Neural crest cell (in vitro differentiated cells): ENCODE results near the gene PHGDH. TPM values are rescaled to one million over a fixed set of nuclear protein-coding genes. Genes with fewer than 3 reads are reported as not detected.

ENCODE experiments used
- DNase-seq: peaks from one replicate; pipeline ENCODE4 v3.0.0; 2021; ENCODE audit warnings: low read depth, mixed read lengths, low spot score
- H3K27ac Mint-ChIP-seq: one replicate; pipeline ENCODE4 v1.8.0; 2021; ENCODE audit warnings: mild to moderate bottlenecking, mixed read lengths; ENCODE audit not compliant: unreplicated experiment
- H3K27me3 Mint-ChIP-seq: 2 replicates; pipeline ENCODE4 v1.8.0; 2021; ENCODE audit warnings: low read depth, mild to moderate bottlenecking, mixed read lengths
- H3K36me3 Mint-ChIP-seq: 2 replicates; pipeline ENCODE4 v1.8.0; 2021; ENCODE audit warnings: low read depth, mild to moderate bottlenecking, mixed read lengths
- H3K4me1 Mint-ChIP-seq: 2 replicates; pipeline ENCODE4 v1.8.0; 2021; ENCODE audit warnings: mixed read lengths
- H3K4me3 Mint-ChIP-seq: one replicate; pipeline ENCODE4 v1.8.0; 2021; ENCODE audit warnings: mild to moderate bottlenecking, mixed read lengths
- H3K9me3 Mint-ChIP-seq: 2 replicates; pipeline ENCODE4 v1.8.0; 2021; ENCODE audit warnings: mixed read lengths
- total RNA-seq: library from RNA; stranded (reverse); gene quantifications from 2 replicates; pipeline ENCODE4 v1.2.1, GENCODE V29; 2021
- TF ChIP-seq, protein P1 (sequence below): fragments of 200-600 bp; sonication (generic); conservative IDR thresholded peaks from 2 replicates; pipeline ENCODE4 v1.5.0; 2021; ENCODE audit warnings: antibody characterized with exemption, mild to moderate bottlenecking

The PHGDH gene
- total RNA-seq, 1 donor from 2014 or later = 365 TPM

DNA sequence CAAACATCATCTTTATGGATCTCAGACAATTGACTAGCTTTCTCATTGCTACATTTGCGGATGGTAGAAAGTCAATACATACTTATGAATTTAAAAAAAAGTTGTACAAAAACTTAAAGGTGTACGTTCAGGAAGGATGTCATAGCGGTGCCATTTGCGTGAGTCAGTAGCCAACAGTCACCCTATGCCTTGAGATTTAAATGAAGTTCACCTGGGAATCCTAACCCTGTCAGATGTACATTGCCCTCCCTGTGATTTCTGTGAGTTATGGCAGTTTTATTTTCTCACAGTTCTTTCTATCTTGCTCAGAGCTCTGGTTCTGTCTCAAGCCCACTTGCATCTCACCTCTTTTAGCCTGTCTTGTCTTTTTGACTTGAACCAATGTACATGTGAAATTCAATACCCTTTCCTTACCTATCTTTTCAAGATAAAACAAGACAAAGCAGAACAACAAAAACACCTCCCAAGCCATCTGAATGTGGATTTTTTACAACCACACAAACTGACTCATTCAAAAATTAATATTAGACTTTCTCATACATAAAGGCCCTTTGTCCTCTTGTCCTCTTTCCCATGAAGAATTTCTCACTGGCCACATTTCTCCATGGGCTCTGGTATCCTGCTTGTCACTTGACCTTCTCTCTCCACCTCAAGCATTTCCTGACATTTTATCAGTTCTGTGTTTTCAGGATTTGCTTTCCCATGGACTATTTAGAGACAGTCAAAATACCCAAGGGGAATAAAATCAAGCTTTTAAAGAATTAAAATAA lies 38.4 kb upstream of the PHGDH start:
- Mint-ChIP-seq H3K27ac (peak overlapping the region; percentile 92), H3K4me3 (peak overlapping the region; percentile 74), H3K9me3 (peaks cover 3% of the 10 kb centered on the region)

DNA sequence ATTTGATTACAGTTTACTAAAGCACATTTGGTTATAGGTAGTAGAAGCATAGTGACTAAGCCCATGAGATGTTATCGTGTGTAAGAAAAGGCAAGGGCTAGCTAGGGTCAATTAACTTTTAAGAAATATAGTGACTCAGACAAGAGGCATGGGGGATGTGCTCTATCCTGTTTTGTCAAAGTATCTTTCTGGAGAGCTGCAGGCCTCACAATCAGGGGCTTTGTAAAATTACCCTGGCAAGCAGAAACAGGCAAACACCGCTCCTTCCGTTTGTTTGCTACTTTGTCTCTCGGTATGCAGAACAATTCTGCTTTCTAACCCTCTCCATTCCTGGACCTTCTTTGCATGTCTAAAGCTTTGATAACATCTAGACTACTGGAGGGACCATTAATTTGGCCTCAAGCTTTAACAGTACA lies 37.6 kb upstream of the PHGDH start:
- no peak for DNase-seq
- TF ChIP-seq, protein P1, sequence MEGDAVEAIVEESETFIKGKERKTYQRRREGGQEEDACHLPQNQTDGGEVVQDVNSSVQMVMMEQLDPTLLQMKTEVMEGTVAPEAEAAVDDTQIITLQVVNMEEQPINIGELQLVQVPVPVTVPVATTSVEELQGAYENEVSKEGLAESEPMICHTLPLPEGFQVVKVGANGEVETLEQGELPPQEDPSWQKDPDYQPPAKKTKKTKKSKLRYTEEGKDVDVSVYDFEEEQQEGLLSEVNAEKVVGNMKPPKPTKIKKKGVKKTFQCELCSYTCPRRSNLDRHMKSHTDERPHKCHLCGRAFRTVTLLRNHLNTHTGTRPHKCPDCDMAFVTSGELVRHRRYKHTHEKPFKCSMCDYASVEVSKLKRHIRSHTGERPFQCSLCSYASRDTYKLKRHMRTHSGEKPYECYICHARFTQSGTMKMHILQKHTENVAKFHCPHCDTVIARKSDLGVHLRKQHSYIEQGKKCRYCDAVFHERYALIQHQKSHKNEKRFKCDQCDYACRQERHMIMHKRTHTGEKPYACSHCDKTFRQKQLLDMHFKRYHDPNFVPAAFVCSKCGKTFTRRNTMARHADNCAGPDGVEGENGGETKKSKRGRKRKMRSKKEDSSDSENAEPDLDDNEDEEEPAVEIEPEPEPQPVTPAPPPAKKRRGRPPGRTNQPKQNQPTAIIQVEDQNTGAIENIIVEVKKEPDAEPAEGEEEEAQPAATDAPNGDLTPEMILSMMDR = no peak
- peak overlapping the region; percentile 92 for H3K27ac Mint-ChIP-seq
- H3K9me3 Mint-ChIP-seq = peaks cover 3% of the 10 kb centered on the region
- peaks cover 29% of the 10 kb centered on the region for H3K4me1 Mint-ChIP-seq
- H3K4me3 Mint-ChIP-seq = peak overlapping the region; percentile 74
- no peaks in the 10 kb centered on the region for H3K27me3 Mint-ChIP-seq
- no peaks in the 10 kb centered on the region for H3K36me3 Mint-ChIP-seq

More for the DNA sequence above, 38.4 kb upstream of the PHGDH start:
- no peak for DNase-seq
- TF ChIP-seq, protein P1 = no peak
- Mint-ChIP-seq H3K4me1 (peaks cover 29% of the 10 kb centered on the region), H3K36me3 (no peaks in the 10 kb centered on the region), H3K27me3 (no peaks in the 10 kb centered on the region)

DNA sequence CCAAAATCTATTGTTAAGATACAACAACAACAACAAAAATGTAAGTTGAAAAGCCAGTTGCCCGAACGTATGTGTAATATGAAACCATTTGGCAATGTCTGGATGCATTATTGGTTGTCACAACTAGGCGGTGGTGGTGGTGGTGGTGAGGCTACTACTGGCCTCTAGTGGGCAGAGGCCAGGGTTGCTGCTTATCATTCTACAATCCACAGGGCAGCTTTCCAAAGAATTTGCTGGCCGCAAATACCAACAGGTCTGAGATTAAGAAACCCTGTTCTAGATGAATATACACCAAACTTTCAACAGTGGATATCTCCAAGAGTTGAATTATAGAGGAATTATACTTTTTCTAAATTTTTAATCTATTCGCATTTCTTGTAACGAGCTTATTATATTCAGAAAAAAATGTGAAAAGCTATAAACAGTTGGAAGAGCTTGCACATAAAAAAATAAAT lies 36.9 kb upstream of the PHGDH start:
- peaks cover under 1% of the 10 kb centered on the region for H3K9me3 Mint-ChIP-seq
- DNase-seq = no peak
- peak overlapping the region; percentile 85 for H3K4me3 Mint-ChIP-seq
- no peaks in the 10 kb centered on the region for H3K36me3 Mint-ChIP-seq
- TF ChIP-seq, protein P1 = no peak
- H3K4me1 Mint-ChIP-seq = peaks cover 29% of the 10 kb centered on the region
- H3K27me3 Mint-ChIP-seq = no peaks in the 10 kb centered on the region
- no peak overlapping the region for H3K27ac Mint-ChIP-seq

DNA sequence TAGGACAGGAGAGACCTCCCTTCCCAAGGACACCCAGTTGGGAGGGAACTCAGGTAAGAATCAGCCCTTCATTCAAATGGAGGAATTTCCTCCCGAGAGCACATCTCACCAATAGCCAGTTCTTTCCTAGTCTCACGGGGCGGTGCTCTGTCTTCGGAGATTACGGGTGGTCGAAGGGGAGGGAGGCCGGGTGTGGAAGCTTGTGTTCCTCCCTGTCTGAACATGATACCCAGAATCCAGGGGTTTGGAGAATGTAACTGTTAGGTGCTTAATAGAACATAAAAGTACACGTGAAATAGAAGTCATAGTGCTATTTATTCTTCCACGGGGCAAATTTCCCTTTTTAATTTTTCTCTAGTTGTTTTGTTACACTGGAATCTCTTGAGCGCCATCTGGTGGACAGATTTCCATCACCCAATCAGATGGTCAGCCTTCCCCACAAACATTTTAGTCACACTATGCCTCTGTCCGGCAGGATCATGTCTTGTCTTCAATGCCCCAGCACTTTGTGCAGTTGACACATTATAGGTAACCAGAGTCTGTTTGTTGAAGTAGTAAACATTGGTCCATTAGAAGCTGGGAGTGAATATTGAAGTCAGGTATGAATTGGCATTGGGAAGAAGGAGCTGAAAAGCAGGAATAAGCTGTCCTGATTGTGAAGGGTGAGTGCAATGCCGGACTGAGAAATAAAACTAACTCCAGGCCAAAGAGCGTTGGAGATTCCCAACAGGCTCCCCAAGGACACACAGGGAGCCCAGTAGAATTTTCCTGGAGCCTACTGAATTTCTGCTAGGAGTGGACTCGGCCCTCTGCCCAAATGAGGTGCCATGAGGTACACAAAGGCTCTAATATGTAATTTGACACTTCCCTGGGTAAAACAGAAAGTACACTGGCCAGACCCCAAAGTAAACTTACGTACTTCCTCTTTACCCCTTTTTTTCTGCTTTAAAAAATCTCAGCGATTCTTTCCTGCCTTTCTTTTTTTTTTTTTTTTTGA lies 36.1 kb upstream of the PHGDH start:
- H3K4me1 Mint-ChIP-seq = peaks cover 29% of the 10 kb centered on the region
- no peaks in the 10 kb centered on the region for H3K27me3 Mint-ChIP-seq
- peak overlapping the region; percentile 87 for H3K27ac Mint-ChIP-seq
- H3K4me3 Mint-ChIP-seq = peak overlapping the region; percentile 85
- H3K9me3 Mint-ChIP-seq = no peaks in the 10 kb centered on the region
- no peaks in the 10 kb centered on the region for H3K36me3 Mint-ChIP-seq
- TF ChIP-seq, protein P1 = peak; percentile 94
- peak; percentile 87 for DNase-seq

DNA sequence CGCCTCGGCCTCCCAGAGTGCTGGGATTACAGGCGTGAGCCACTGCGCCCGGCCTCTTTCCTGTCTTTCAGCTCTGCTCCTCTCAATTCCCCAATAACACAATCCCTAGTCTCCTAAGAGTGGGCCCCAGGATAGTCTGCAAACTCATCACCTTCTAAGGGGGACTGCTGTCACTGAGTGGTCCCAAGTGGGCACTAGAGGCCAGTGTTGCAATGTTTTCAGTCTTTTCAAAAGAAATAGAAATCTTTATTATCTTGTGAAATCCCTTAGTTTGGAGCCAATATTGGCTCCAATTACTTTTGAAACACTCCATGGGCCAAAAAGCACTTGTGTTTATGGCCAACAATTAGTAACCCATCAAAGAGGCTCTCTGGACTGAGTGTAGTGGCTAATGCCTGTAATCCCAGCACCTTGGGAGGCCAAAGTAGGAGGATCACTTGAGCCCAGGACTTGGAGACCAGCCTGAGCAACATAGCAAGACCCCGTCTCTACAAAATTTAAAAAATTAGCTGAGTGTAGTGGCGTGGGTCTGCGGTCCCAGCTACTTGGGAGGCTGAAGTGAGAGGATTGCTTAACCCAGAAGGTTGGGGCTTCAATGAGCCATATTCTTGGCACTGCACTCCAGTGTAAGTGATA lies 35.0 kb upstream of the PHGDH start:
- Mint-ChIP-seq H3K36me3 (no peaks in the 10 kb centered on the region), H3K27ac (no peak overlapping the region), H3K4me3 (peak overlapping the region; percentile 36), H3K27me3 (no peaks in the 10 kb centered on the region), H3K9me3 (no peaks in the 10 kb centered on the region), H3K4me1 (peaks cover 29% of the 10 kb centered on the region)
- no peak for DNase-seq
- TF ChIP-seq, protein P1 = no peak
